LNCaP clone FGC (cell line): ENCODE results near the gene TMEM125.

Experiments used
- DNase-seq: peaks from one replicate; pipeline ENCODE4 v3.0.0-alpha.2; 2011; ENCODE audit warnings: low read depth
- H3K4me3 ChIP-seq: 2 replicates; pipeline ENCODE4 v1.5.1; 2011; ENCODE audit warnings: mild to moderate bottlenecking, low read depth, low read length, control low read depth
- TF ChIP-seq, protein P1 (sequence below): IDR thresholded peaks from 2 replicates; pipeline ENCODE4 v1.5.1; 2012; ENCODE audit warnings: mild to moderate bottlenecking; ENCODE audit not compliant: control insufficient read depth, insufficient read depth; ENCODE audit errors: extremely low read depth

TMEM125 gene

DNA sequence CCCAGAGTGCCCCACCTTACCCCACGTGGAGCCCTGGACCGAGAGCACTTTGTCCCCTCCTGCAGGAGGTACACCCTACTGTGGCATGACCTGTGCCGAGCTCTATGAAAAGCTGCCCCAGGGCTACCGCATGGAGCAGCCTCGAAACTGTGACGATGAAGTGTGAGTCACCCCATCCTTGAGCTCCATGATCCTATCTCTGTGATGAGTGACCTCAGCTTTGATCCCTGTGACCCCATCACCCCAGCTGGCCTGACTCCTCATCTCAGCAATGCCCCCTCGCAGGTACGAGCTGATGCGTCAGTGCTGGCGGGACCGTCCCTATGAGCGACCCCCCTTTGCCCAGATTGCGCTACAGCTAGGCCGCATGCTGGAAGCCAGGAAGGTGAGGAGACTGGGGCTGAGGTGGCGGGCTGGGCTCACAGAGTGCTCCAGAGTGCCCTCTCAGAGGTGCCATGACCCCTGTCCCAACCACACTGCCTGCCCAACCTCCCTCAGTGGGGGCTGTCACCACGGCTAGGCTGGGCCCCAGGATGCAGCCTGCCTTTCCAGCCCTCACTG is 51.6 kb downstream of the TMEM125 start:
- no peak overlapping the region for H3K4me3 ChIP-seq
- no peak for DNase-seq
- TF ChIP-seq, protein P1, sequence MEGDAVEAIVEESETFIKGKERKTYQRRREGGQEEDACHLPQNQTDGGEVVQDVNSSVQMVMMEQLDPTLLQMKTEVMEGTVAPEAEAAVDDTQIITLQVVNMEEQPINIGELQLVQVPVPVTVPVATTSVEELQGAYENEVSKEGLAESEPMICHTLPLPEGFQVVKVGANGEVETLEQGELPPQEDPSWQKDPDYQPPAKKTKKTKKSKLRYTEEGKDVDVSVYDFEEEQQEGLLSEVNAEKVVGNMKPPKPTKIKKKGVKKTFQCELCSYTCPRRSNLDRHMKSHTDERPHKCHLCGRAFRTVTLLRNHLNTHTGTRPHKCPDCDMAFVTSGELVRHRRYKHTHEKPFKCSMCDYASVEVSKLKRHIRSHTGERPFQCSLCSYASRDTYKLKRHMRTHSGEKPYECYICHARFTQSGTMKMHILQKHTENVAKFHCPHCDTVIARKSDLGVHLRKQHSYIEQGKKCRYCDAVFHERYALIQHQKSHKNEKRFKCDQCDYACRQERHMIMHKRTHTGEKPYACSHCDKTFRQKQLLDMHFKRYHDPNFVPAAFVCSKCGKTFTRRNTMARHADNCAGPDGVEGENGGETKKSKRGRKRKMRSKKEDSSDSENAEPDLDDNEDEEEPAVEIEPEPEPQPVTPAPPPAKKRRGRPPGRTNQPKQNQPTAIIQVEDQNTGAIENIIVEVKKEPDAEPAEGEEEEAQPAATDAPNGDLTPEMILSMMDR = no peak

DNA sequence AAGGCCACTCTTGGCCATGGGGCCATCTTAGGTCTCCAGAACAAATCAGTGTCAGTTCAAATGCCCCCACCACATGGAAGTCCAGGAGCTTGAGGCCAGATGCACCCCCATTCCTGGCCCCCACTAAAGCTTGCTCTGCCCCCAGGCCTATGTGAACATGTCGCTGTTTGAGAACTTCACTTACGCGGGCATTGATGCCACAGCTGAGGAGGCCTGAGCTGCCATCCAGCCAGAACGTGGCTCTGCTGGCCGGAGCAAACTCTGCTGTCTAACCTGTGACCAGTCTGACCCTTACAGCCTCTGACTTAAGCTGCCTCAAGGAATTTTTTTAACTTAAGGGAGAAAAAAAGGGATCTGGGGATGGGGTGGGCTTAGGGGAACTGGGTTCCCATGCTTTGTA is 52.7 kb downstream of the TMEM125 start:
- H3K4me3 ChIP-seq = no peak overlapping the region
- TF ChIP-seq, protein P1 = no peak
- no peak for DNase-seq
